C4-2B (cell line): Measurements from ENCODE around the gene GNAL.

Experiments used
- ZFX ChIP-seq: fragments of 450-650 bp; IDR thresholded peaks from 2 replicates; pipeline ENCODE4 v1.6.1; 2017
- TF ChIP-seq, protein P1 (sequence below): fragments of 450-650 bp; conservative IDR thresholded peaks from 2 replicates; pipeline ENCODE4 v1.5.1; 2017; ENCODE audit warnings: mild to moderate bottlenecking

DNA sequence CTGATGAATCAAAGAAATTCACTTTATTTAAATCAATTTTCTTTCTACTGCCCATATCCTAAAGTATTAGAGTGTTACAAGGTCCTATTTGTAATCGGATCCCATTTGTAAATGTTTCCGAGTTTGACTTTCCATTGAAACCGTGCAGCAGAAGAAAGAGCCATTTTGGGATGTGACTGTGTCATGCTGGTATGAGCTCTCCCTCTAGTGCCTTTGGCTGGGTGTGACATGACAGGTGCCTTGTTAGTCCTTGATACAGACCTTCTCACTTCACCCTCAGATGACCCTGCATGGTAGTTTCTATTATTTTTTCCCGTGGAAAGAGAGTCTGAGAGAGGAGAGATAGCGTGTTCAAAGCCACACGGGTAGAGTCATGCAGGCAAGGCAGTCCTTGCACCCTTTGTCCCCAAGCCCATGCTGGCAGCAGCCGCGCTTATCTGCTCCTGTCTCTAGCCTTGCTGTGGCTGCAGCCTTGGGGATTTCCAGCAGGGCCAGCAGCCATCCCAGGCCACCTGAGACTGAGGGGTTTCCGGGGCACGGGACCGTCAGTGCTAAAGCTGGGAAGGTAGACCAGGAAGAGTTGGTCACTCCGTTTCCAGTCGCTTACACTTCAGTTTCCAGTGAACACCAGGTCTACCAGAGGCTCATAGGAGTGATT lies 183.5 kb downstream of the GNAL start:
- TF ChIP-seq, protein P1, sequence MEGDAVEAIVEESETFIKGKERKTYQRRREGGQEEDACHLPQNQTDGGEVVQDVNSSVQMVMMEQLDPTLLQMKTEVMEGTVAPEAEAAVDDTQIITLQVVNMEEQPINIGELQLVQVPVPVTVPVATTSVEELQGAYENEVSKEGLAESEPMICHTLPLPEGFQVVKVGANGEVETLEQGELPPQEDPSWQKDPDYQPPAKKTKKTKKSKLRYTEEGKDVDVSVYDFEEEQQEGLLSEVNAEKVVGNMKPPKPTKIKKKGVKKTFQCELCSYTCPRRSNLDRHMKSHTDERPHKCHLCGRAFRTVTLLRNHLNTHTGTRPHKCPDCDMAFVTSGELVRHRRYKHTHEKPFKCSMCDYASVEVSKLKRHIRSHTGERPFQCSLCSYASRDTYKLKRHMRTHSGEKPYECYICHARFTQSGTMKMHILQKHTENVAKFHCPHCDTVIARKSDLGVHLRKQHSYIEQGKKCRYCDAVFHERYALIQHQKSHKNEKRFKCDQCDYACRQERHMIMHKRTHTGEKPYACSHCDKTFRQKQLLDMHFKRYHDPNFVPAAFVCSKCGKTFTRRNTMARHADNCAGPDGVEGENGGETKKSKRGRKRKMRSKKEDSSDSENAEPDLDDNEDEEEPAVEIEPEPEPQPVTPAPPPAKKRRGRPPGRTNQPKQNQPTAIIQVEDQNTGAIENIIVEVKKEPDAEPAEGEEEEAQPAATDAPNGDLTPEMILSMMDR = no peak; the same call in 1 of the 2 replicates
- TF ChIP-seq ZFX = no peak
